HEK293 (cell line): ENCODE measurements around the gene TOR3A.

Experiments
- TCF7L2 ChIP-seq: IDR thresholded peaks from 2 replicates; pipeline ENCODE4 v1.6.1; 2011; ENCODE audit warnings: low read depth, mild to moderate bottlenecking, inconsistent platforms, low read length, moderate library complexity, borderline replicate concordance
- ZNF280C ChIP-seq: fragments of 450-650 bp; formaldehyde crosslinking; IDR thresholded peaks from 2 replicates; pipeline ENCODE4 v1.5.1; 2016; ENCODE audit warnings: missing biosample characterization, missing genetic modification characterization
- ZNF433 ChIP-seq: fragments of 450-650 bp; formaldehyde crosslinking; IDR thresholded peaks from 2 replicates; pipeline ENCODE4 v1.5.1; 2016; ENCODE audit warnings: missing biosample characterization, missing genetic modification characterization, low read depth
- TF ChIP-seq, protein P1 (sequence below): fragments of 450-650 bp; formaldehyde crosslinking; IDR thresholded peaks from 2 replicates; pipeline ENCODE4; 2016; ENCODE audit warnings: missing biosample characterization, missing genetic modification characterization

- TF ChIP-seq TCF7L2 (no peak), ZNF433 (tag by site-specific recombination) (no peak), ZNF280C (tag by site-specific recombination) (no peak)
- TF ChIP-seq, protein P1, sequence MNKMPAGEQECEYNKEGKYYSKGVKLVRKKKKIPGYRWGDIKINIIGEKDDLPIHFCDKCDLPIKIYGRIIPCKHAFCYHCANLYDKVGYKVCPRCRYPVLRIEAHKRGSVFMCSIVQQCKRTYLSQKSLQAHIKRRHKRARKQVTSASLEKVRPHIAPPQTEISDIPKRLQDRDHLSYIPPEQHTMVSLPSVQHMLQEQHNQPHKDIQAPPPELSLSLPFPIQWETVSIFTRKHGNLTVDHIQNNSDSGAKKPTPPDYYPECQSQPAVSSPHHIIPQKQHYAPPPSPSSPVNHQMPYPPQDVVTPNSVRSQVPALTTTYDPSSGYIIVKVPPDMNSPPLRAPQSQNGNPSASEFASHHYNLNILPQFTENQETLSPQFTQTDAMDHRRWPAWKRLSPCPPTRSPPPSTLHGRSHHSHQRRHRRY (tag by site-specific recombination) = no peak
Measured at GRCh38 chr1:179090923-179091322, 9.1 kb downstream of the TOR3A start.
